ENCODE results near the gene VIL1. TPM values are rescaled to one million over a fixed set of nuclear protein-coding genes. Genes with fewer than 3 reads are reported as not detected.

Gene VIL1
- polyA plus RNA-seq, 1 donor (not counting 4 experiments of a cell fraction or from before 2014, with no cell fraction given): not detected

- Histone ChIP-seq H3K27ac (ENCODE audit: control insufficient read depth, insufficient read depth, low read length) (no peak overlapping the region), H3K27me3 (ENCODE audit: control insufficient read depth, extremely low read depth, insufficient read depth, low read length) (peaks cover 7% of the 10 kb centered on the region), H3K4me3 (ENCODE audit: control insufficient read depth in 2 of 3, extremely low read depth in 1 of 3, insufficient read depth in 2 of 3, low read depth in 1 of 3, low read length in 3 of 3) (no peak overlapping the region), H3K9me1 (ENCODE audit: control insufficient read depth, extremely low read depth, insufficient read depth, low read length) (no peaks in the 10 kb centered on the region), H3K9me3 (ENCODE audit: control insufficient read depth, low read depth, low read length) (no peaks in the 10 kb centered on the region), H3K4me1 (ENCODE audit: control insufficient read depth, extremely low read depth, insufficient read depth, low read length) (no peaks in the 10 kb centered on the region), H3K36me3 (ENCODE audit: control insufficient read depth in 2 of 2, extremely low read depth in 1 of 2, insufficient read depth in 2 of 2, low read length in 2 of 2) (no peaks in the 10 kb centered on the region), H2AFZ (ENCODE audit: control insufficient read depth, low read length) (no peak overlapping the region), H3K4me2 (ENCODE audit: control insufficient read depth, extremely low read depth, insufficient read depth, low read depth, low read length) (no peak overlapping the region), H4K20me1 (ENCODE audit: control insufficient read depth, extremely low read depth, insufficient read depth, low read length) (no peaks in the 10 kb centered on the region), H3K79me2 (ENCODE audit: control insufficient read depth, insufficient read depth, low read length) (no peaks in the 10 kb centered on the region), H3K9ac (ENCODE audit: control insufficient read depth, extremely low read depth, insufficient read depth, low read length) (no peak overlapping the region)
- DNase-seq (ENCODE audit: low read depth, low spot score): no peak
- dilution Hi-C loops (cut with MboI; ENCODE audit: extremely low pct_ligation_motif_present, low sequenced_read_pairs): no loop called here
- FAIRE-seq: no peak
- TF ChIP-seq, protein P1, sequence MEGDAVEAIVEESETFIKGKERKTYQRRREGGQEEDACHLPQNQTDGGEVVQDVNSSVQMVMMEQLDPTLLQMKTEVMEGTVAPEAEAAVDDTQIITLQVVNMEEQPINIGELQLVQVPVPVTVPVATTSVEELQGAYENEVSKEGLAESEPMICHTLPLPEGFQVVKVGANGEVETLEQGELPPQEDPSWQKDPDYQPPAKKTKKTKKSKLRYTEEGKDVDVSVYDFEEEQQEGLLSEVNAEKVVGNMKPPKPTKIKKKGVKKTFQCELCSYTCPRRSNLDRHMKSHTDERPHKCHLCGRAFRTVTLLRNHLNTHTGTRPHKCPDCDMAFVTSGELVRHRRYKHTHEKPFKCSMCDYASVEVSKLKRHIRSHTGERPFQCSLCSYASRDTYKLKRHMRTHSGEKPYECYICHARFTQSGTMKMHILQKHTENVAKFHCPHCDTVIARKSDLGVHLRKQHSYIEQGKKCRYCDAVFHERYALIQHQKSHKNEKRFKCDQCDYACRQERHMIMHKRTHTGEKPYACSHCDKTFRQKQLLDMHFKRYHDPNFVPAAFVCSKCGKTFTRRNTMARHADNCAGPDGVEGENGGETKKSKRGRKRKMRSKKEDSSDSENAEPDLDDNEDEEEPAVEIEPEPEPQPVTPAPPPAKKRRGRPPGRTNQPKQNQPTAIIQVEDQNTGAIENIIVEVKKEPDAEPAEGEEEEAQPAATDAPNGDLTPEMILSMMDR (optimal IDR thresholded peaks at IDR 0.05 in 1 of 3, IDR thresholded peaks at IDR 0.05 in 1 of 3, conservative IDR thresholded peaks at IDR 0.05 in 1 of 3; ENCODE audit: extremely low read depth in 1 of 3, insufficient read depth in 2 of 3, low read length in 3 of 3): no peak
- TF ChIP-seq EZH2 (IDR thresholded peaks at IDR 0.05; ENCODE audit: low read length): no peak
These were observed 13.9 kb downstream of the VIL1 start for GRCh38 chr2:218432676-218433365.

GRCh38 chr2:218434456-218434855, 15.5 kb downstream of the VIL1 start:
- FAIRE-seq: no peak
- no peak for DNase-seq (ENCODE audit: low read depth, low spot score)
- Histone ChIP-seq H3K27ac (ENCODE audit: control insufficient read depth, insufficient read depth, low read length) (no peak overlapping the region), H3K79me2 (ENCODE audit: control insufficient read depth, insufficient read depth, low read length) (no peaks in the 10 kb centered on the region), H3K36me3 (ENCODE audit: control insufficient read depth in 2 of 2, extremely low read depth in 1 of 2, insufficient read depth in 2 of 2, low read length in 2 of 2) (no peaks in the 10 kb centered on the region), H2AFZ (ENCODE audit: control insufficient read depth, low read length) (no peak overlapping the region), H3K27me3 (ENCODE audit: control insufficient read depth, extremely low read depth, insufficient read depth, low read length) (peaks cover 7% of the 10 kb centered on the region), H3K4me1 (ENCODE audit: control insufficient read depth, extremely low read depth, insufficient read depth, low read length) (no peaks in the 10 kb centered on the region), H3K9ac (ENCODE audit: control insufficient read depth, extremely low read depth, insufficient read depth, low read length) (no peak overlapping the region), H3K4me2 (ENCODE audit: control insufficient read depth, extremely low read depth, insufficient read depth, low read depth, low read length) (no peak overlapping the region), H3K9me1 (ENCODE audit: control insufficient read depth, extremely low read depth, insufficient read depth, low read length) (no peaks in the 10 kb centered on the region), H4K20me1 (ENCODE audit: control insufficient read depth, extremely low read depth, insufficient read depth, low read length) (no peaks in the 10 kb centered on the region), H3K9me3 (ENCODE audit: control insufficient read depth, low read depth, low read length) (no peaks in the 10 kb centered on the region), H3K4me3 (ENCODE audit: control insufficient read depth in 2 of 3, extremely low read depth in 1 of 3, insufficient read depth in 2 of 3, low read depth in 1 of 3, low read length in 3 of 3) (no peak overlapping the region)
- dilution Hi-C loops (cut with MboI; ENCODE audit: extremely low pct_ligation_motif_present, low sequenced_read_pairs): no loop called here
- TF ChIP-seq, protein P1 (optimal IDR thresholded peaks at IDR 0.05 in 1 of 3, IDR thresholded peaks at IDR 0.05 in 1 of 3, conservative IDR thresholded peaks at IDR 0.05 in 1 of 3; ENCODE audit: extremely low read depth in 1 of 3, insufficient read depth in 2 of 3, low read length in 3 of 3): no peak
- TF ChIP-seq EZH2 (IDR thresholded peaks at IDR 0.05; ENCODE audit: low read length): no peak
